Astrocyte of the spinal cord (primary cell): ENCODE results near the gene KAT2A.

Experiments
- DNase-seq: peaks from one replicate; pipeline ENCODE4 v3.0.0; 2011; ENCODE audit warnings: low read depth, low spot score
- H3K4me3 ChIP-seq: 2 replicates; pipeline ENCODE4 v1.5.1; 2011; ENCODE audit warnings: low read depth, mild to moderate bottlenecking, low read length, moderate library complexity
- in situ Hi-C: cut with HindIII; loops from 2 replicates; pipeline ENCODE4 v1.10.0; 2017; ENCODE audit warnings: low sequenced_read_pairs
- TF ChIP-seq, protein P1 (sequence below): IDR thresholded peaks from 2 replicates; pipeline ENCODE4 v1.5.1; 2012; ENCODE audit warnings: low read depth, mild to moderate bottlenecking, low read length, inconsistent platforms

KAT2A gene

DNA sequence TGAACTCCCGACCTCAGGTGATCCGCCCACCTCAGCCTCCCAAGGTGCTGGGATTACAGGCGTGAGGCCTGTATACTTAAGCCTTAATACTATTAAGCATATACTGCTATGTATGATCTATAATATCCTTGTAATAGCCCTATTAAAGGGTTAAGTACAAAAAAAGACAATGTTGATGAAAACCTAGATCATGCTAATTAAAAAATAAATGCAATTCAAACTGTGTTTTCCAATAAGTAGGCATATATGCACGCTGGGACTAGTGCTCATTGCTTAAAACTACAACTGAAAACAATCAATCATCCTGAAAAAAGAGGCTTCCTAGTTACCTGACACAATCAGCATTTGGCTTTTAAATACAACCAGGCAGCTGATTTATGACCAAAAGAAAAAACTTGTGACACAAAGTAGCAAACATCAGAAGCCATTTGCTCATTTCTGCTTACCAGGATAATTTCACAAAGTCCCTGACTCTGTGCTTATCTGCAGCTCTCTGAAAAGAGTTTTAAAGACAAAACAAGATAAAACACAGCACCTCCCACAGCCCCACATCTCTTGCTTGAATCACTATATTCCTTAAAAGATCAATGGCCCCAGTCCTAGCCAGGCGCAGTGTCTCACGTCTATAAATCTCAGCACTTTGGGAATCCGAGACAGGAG lies 34.0 kb downstream of the KAT2A start:
- no peak for DNase-seq
- in situ Hi-C loops: no loop called here
- H3K4me3 ChIP-seq: no peak overlapping the region
- TF ChIP-seq, protein P1, sequence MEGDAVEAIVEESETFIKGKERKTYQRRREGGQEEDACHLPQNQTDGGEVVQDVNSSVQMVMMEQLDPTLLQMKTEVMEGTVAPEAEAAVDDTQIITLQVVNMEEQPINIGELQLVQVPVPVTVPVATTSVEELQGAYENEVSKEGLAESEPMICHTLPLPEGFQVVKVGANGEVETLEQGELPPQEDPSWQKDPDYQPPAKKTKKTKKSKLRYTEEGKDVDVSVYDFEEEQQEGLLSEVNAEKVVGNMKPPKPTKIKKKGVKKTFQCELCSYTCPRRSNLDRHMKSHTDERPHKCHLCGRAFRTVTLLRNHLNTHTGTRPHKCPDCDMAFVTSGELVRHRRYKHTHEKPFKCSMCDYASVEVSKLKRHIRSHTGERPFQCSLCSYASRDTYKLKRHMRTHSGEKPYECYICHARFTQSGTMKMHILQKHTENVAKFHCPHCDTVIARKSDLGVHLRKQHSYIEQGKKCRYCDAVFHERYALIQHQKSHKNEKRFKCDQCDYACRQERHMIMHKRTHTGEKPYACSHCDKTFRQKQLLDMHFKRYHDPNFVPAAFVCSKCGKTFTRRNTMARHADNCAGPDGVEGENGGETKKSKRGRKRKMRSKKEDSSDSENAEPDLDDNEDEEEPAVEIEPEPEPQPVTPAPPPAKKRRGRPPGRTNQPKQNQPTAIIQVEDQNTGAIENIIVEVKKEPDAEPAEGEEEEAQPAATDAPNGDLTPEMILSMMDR: no peak

DNA sequence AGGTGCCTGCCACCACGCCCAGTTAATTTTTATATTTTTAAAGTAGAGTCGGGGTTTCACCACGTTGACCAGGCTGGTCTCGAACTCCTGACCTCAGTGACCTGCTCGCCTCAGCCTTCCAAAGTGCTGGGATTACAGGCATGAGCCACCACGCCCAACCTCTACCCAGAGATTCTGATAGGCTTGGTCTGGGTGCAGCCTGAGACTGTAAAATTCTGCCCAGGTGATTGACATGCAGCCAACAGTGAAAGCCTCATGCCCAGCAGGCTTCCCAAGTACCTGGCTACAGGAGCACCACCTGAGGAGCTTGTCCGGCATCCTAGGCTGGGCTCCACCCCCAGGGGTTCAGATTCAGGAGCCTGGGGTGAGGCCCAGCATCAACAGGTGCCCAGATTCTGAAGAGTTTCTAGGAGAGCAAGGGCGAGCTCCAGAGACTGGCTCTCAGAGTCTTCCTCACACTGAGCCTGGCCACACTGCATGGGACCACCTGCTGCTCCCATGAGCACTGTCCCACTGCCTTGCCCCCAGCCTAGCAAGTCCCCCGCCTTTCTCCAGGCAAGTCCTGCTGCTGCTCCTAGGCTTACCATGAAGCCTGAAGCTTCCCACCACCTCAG lies 39.5 kb downstream of the KAT2A start:
- TF ChIP-seq, protein P1: no peak
- in situ Hi-C loops: no loop called here
- no peak for DNase-seq
- no peak overlapping the region for H3K4me3 ChIP-seq

GRCh38 chr17:42079541-42079940 lies 41.6 kb downstream of the KAT2A start:
- TF ChIP-seq, protein P1: no peak
- no peak overlapping the region for H3K4me3 ChIP-seq
- in situ Hi-C loops: no loop called here
- DNase-seq: no peak

DNA sequence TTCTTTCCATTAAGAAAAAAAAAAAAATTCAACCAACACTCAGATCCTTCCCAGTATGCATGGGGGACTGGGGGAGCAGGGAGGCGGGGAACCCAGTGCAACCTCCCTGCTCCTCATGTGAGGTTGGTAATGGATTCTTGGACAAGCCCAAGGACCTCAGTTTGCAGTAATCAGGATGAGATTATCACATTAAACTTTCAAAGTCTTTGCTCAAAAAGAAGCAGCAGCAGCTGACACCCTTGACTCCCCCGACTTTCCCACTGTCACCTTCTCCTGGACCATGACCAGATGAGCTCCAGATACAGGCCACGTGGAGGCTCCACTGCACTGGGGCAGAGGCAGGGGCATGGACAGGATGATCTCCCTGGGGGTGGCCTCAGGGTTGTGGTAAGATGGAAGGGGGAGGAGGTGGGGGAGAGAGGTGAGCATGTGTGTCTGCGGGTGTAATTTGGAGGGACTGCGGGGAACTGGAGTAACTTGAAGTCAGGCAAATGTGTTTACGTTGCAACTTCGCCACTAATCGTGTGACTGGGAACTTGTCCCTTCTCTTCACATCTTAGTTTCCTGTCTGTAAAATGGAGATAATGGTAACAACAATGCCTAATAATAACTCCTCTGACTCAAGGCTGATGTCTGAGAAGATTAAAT lies 42.6 kb downstream of the KAT2A start:
- DNase-seq: no peak
- in situ Hi-C loops: no loop called here
- TF ChIP-seq, protein P1: no peak
- H3K4me3 ChIP-seq: no peak overlapping the region

DNA sequence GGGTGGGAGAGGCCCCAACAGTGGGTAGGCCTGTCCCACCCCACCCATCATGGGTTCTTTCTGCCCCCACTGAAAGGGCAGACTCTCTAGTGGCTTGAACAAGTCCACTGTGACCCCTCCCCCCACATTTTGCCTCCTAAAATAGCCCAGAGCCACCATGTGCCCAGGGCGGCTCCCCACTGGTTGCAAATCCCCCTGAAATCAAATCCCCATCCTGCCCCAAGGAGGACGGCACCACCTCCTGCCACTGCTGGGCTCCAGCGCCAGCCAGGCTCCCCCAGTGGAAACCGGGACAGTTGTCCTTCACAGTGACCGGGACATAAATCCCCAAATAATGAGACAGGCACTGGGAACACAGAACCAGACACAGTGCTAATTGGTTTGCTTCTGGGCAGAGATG lies 43.4 kb downstream of the KAT2A start:
- DNase-seq: no peak
- TF ChIP-seq, protein P1: no peak
- H3K4me3 ChIP-seq: no peak overlapping the region
- in situ Hi-C loops: no loop called here

GRCh38 chr17:42076797-42077559 lies 44.2 kb downstream of the KAT2A start:
- no peak overlapping the region for H3K4me3 ChIP-seq
- in situ Hi-C loops: no loop called here
- TF ChIP-seq, protein P1: no peak

More at GRCh38 chr17:42076797-42077559, 44.2 kb downstream of the KAT2A start:
- DNase-seq: no peak
